HG03469 (cell line): ENCODE measurements around the gene CXXC5.

Source experiments
- ATAC-seq: cut with Tn5 transposase; IDR thresholded peaks from one replicate; pipeline ENCODE4 v1.9.1; 2021; ENCODE audit warnings: mild to moderate bottlenecking, moderate library complexity, moderate number of reproducible peaks; ENCODE audit not compliant: unreplicated experiment

The CXXC5 gene

GRCh38 chr5:139690803-139691629 is 42.9 kb downstream of the CXXC5 start:
- ATAC-seq = no peak

GRCh38 chr5:139692148-139692547 is 44.0 kb downstream of the CXXC5 start:
- ATAC-seq = no peak

GRCh38 chr5:139692679-139693308 is 44.6 kb downstream of the CXXC5 start:
- ATAC-seq = no peak

DNA sequence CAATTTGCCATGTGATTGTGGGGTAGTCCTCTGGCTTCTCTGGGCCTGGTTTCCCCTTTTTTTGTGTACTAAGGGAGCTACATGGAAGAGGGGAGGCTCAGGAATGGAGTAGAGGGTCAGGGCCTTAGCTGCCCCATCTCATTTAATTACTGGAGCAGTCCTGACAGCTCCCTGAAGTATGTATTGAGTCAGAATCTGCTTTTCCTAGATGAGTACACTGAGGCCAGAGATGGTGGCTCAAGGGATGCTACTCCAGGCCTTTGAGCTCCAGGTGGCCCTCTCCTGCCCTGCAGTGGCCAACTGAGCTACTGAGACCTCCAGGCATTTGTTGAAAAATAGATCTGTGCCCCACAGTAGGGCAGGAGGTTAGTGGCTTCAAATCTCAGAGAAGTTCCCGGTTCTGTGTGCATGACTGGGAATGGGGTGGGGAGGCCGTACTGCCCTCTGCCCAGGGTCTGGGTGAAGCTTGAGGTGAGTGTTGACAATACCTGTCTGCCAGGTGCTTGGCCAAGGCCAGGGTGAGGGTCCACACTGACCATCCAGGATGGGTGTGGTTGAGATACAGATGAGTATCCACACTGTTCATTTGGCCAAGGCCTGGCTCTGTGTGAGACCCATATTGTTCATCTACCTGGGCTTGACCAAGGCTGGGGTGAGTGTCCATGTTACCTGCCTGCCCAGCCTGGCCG is 45.7 kb downstream of the CXXC5 start:
- ATAC-seq = no peak

DNA sequence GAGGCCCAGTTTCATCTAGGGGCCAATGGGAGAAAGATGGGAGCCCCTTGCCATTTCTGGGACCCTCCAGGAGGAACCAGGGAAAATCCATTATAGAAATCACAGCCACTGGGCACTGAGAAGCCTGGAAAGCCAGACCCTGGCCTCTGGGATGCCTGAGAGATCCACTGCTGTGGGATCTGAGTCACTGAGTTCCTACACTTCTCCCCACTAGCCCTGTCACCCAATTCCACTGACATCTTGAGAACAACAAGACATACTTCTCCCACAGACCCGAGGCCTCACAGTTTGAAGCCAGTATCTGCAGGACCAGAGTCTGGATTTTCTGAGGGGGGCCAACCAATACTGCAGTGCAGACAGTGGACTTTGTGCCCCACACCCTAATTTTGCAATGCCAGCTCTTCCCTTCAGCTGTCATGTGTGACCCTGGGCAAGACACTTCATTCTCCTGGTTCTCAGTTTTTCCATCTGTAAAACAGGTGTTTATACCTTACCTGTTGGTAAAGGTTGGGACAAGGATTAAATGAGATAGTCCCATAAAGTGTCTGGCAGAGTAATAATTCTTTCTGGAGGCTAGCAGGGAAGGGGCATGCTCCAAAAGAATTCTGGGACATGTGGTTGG is 46.5 kb downstream of the CXXC5 start:
- ATAC-seq = no peak

DNA sequence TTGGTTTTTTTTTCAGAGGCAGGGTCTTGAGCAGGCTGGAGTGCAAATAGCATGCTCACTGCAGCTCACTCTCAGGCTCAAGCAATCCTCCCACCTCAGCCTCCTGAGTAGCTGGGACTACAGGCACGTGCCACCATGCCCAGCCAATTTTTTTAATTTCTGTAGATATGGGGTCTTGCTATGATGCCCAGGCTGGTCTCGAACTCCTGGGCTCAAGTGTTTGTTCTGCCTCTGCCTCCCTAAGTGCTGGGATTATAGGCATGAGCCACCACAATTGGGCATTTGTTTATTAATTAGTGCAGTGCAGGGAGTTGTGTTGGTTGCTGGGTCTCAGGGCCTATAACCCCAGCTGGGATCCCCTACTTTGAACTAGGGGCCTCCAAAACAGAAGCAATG is 47.0 kb downstream of the CXXC5 start:
- no peak for ATAC-seq

DNA sequence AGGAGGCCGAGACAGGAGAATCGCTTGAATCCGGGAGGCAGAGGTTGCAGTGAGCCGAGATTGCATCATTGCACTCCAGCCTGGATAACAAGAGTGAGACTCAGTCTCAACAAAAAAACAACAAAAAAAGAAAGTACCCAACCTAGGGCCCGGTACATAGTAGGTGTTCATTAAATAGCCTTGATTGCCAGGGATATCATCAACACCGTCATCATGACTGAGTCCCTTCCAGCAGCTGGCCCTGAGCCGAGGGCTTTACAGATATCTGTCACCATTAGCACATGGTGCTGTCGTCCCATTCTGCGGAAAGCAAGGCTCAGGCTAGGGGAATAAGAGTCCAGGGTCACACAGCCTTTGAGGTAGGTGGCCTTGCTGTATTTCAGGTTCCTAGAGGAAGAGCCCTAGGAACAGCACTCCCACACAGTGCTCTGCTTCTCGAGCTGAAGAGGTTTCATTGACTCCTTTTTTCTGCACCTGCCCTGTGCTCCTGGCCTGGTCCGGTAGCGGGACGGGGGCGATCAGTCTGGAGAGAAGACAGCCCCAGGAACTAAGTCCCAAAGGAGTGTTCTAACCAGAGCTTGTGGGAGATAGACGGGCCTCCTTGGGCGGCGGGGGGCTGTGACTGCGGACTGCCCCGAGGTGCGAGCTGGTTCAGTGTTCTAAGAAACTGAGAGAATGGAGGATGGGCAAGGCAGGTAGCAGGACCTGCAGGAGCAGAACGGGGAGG is 48.2 kb downstream of the CXXC5 start:
- no peak for ATAC-seq

DNA sequence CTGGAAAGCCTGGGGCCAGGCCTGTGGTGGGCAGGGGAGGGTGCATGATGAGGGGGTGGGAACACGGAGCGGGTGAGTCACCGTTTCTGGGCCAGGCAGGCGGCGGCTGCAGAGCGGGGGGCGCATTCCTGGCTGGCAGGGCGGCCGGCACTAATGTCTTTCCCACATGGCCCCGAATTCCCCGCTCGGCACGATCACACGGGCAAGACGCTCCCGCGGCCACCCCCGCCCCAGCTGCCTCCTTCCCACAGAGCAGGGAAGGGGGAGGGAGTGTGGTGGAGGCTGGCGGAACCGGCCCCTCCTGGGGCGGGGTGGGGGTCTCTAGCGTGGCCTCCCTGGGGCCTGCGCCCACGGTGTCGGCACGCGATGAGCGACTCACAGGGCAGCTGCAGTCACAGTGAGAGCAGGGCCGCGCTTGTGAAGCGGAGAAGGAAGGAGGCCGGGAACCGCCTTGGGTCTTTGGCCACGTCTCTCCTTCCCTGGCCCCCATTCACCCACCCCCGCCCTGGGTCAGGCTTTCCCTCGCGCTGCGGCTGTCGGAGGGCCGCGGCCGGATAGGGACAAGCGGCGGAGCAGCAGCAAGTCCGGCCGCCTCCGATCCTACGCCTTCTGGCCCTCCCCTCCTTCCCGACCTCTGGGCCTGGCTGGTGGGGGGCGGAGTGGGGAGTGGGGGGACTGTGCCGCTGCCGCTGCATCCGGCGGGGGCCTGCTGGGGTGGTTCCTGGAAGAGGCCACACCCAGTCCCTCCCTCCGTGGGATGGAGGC is 48.9 kb downstream of the CXXC5 start:
- no peak for ATAC-seq

DNA sequence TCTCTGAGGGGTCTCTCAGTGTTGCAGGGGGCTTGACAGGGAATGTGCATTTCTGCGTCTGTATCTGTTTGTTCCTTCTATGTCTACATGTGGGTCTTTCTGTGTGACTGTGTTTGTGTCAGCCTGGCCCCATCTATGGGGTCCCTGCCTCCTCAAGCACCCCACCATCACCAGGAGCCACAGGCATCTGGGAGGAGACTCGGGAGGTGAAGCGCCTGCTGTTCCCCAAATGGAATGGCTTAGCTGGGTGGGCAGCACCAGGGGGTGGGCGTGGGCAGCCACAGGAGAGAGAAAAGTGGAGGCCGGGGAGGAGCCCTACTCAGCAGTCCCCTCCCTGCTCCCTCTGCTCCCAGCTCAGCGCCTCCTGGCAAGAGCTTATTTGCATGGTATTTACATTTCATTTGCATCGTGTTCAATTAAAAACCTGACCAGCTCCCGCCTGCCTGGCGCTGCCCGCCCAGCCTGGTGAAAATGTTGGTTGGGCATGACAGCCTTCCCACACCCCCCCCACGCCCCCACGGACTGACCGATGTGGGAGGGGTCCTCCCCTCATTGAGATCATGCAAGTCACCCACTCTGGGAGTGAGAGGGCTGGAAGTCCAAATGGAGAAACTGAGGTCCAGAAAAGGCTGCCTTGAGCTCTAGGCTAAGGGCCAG is 50.5 kb downstream of the CXXC5 start:
- no peak for ATAC-seq

- no peak for ATAC-seq
Measured at GRCh38 chr5:139699351-139699750, 51.2 kb downstream of the CXXC5 start.

- ATAC-seq = no peak
Measured at GRCh38 chr5:139700711-139701055, 52.5 kb downstream of the CXXC5 start.

DNA sequence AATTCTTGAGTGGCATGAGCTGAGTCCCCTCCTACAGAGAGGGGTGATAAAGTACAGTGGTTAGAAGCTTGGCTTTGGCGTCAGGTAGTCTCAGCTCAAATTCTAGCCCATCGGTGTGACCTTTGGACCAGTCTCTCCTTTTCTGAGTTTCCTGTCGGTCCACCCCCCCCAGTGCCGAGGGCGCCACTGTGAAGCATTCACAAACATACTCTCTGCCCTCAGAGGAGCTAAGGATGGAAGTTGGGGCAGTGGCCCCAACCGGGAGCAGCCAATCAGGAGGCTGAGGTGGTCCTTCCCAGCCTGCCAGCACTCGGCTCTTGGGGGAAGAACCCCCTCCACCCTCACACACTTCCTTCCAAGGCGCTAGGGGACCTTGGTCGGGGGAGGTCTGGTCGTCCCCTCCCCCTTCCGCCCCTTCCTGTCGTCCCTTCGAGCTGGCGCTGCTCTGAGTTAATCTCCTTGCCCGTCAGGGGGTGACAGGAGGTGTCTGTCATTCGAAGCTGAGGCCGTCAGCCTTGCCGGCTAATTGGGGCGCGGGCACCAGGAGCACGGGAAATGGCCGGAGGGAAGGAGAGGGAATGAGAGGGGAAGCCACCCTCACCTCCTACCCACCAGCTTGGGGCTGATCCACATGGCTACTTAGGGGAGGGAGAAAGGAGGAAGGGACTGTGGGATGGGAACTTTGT is 53.0 kb downstream of the CXXC5 start:
- ATAC-seq = no peak

DNA sequence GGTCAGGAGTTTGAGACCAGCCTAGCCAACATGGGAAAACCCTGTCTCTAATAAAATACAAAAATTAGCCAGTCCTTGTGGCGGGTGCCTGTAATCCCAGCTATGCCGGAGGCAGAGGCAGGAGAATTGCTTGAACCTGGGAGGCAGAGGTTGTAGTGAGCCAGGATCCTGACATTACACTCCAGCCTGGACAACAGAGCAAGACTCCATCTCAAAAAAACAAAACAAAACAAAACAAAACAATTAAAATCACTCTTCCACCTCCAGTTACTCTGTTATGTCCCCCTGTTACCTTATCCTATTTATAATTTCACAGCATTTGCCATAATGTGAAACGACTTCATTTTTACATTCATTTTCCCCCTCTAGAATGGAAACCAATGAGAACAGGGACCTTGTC is 54.4 kb downstream of the CXXC5 start:
- no peak for ATAC-seq

- no peak for ATAC-seq
Measured at GRCh38 chr5:139704748-139705147, 56.6 kb downstream of the CXXC5 start.

DNA sequence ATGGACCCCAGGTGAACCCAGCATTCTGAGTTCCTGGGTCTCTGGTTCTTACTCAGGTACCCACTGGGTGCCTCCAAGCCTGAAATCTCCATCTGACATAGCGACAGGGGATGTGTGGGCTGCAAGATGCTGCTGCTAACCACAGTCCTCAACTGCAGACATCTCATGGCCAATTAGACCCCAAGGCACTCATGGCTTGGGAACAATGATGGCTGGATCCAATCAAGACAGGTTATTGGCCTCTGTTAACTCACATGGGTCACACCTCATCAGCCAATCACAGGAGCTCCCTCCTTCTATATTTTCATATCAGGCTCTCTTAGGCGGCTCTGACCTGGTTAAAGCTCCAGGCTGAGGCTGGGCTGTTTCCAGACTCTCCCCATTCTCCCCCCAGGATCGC is 57.0 kb downstream of the CXXC5 start:
- ATAC-seq = no peak

GRCh38 chr5:139705655-139706587 is 57.8 kb downstream of the CXXC5 start:
- ATAC-seq = no peak

DNA sequence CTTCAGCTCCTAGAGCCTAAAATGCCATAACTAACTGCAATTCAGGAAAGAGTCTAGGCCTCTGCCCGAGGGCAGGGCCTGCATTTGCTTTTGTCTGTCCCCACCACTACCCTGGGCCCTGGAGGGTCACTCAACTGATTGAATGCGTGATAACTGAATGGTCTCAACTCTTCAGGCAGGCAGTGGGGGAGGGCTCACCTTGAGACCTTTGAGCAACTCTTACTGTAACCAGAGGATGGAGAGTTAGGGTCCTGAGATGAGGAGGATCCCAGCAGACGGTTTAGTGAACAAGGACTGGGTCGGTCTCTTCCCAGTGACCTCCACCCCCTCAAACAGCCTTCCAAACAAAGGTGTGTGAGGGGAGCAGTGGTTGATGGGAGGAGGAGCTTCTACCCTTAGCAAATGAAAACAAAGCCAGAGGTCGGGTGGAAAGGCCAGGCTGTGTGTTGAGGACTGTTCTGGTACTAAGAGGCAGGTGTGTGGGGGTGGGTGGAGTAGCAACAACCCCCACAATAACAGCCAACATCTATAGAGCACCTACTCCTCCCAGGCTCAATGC is 59.4 kb downstream of the CXXC5 start:
- ATAC-seq = no peak

DNA sequence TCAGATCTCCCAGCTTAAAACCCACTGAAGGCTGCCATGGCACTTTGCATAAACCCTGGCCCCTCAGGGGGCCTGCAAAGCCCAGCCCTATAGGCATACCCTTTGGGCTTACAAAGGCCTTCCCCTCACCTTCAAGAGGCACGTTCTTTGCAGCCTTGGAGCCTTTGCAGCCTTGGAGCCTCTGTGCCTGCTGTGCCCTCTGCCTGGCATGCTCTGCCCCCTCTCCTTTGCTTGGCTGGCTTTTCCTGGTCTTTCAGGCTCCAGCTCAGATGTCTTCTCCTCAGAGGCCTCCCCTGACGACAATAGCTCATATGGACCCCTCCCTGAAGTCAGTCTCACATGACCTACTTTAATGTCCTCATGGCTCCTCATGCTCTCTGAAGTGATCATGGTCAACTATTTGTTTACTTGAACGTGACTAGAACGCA is 60.3 kb downstream of the CXXC5 start:
- no peak for ATAC-seq
